C4-2B (cell line): Measurements from ENCODE around the gene ENOX2.

Experiments used
- CTCF ChIP-seq: fragments of 450-650 bp; conservative IDR thresholded peaks from 2 replicates; pipeline ENCODE4 v1.5.1; 2017; ENCODE audit warnings: mild to moderate bottlenecking
- ZFX ChIP-seq: fragments of 450-650 bp; IDR thresholded peaks from 2 replicates; pipeline ENCODE4 v1.6.1; 2017

- TF ChIP-seq CTCF = no peak
- TF ChIP-seq ZFX = no peak
Measured at GRCh38 chrX:130669233-130669632, 233.8 kb downstream of the ENOX2 start.
